ENCODE data around the gene ZNF773.
"Not testable (repeated sequence)": the region's sequence is repeated elsewhere in the genome, so short reads cannot be mapped to it uniquely, and the experiment has no call there.

ZNF773 gene

GRCh38 chr19:57511484-57511883 lies 11.7 kb downstream of the ZNF773 start:
- Histone ChIP-seq H3K4me1 (no peaks in the 10 kb centered on the region), H3K79me2 (no peaks in the 10 kb centered on the region), H3K27ac (no peak overlapping the region), H3K9me3 (ENCODE audit: control insufficient read depth, low read length) (peaks cover 10% of the 10 kb centered on the region), H3K36me3 (ENCODE audit: control insufficient read depth, insufficient read depth, low read length) (no peaks in the 10 kb centered on the region), H3K4me2 (ENCODE audit: low read length) (no peak overlapping the region), H3K27me3 (ENCODE audit: control insufficient read depth, insufficient read depth, low read length) (no peaks in the 10 kb centered on the region), H3K9ac (no peak overlapping the region), H3K4me3 (ENCODE audit: low read depth, low read length) (no peak overlapping the region), H2AFZ (no peak overlapping the region)
- no peak for TF ChIP-seq CTCF (IDR thresholded peaks at IDR 0.05)

GRCh38 chr19:57512845-57513244 lies 13.1 kb downstream of the ZNF773 start:
- Histone ChIP-seq H3K9ac (no peak overlapping the region), H3K27ac (no peak overlapping the region), H3K79me2 (no peaks in the 10 kb centered on the region), H2AFZ (no peak overlapping the region), H3K4me2 (ENCODE audit: low read length) (no peak overlapping the region), H3K27me3 (ENCODE audit: control insufficient read depth, insufficient read depth, low read length) (no peaks in the 10 kb centered on the region), H3K4me1 (no peaks in the 10 kb centered on the region), H3K9me3 (ENCODE audit: control insufficient read depth, low read length) (peaks cover 10% of the 10 kb centered on the region), H3K36me3 (ENCODE audit: control insufficient read depth, insufficient read depth, low read length) (no peaks in the 10 kb centered on the region), H3K4me3 (ENCODE audit: low read depth, low read length) (no peak overlapping the region)
- TF ChIP-seq CTCF (IDR thresholded peaks at IDR 0.05): no peak

- H3K27ac ChIP-seq: no peak overlapping the region
- H3K36me3 ChIP-seq (ENCODE audit: control insufficient read depth, insufficient read depth, low read length): no peaks in the 10 kb centered on the region
- no peak overlapping the region for H3K4me3 ChIP-seq (ENCODE audit: low read depth, low read length)
- H3K9ac ChIP-seq: no peak overlapping the region
- no peaks in the 10 kb centered on the region for H3K79me2 ChIP-seq
- no peak for TF ChIP-seq CTCF (IDR thresholded peaks at IDR 0.05)
- H3K27me3 ChIP-seq (ENCODE audit: control insufficient read depth, insufficient read depth, low read length): no peaks in the 10 kb centered on the region
- peaks cover 10% of the 10 kb centered on the region for H3K9me3 ChIP-seq (ENCODE audit: control insufficient read depth, low read length)
- no peak overlapping the region for H3K4me2 ChIP-seq (ENCODE audit: low read length)
- H3K4me1 ChIP-seq: no peaks in the 10 kb centered on the region
- H2AFZ ChIP-seq: no peak overlapping the region
Measured at GRCh38 chr19:57515255-57515654, 15.5 kb downstream of the ZNF773 start.

GRCh38 chr19:57518021-57518420 lies 18.3 kb downstream of the ZNF773 start:
- not testable (repeated sequence) for H3K4me1 ChIP-seq; H3K27me3 ChIP-seq (ENCODE audit: control insufficient read depth, insufficient read depth, low read length); H3K9me3 ChIP-seq (ENCODE audit: control insufficient read depth, low read length); H3K4me2 ChIP-seq (ENCODE audit: low read length); H3K4me3 ChIP-seq (ENCODE audit: low read depth, low read length); H3K79me2 ChIP-seq; H2AFZ ChIP-seq; H3K9ac ChIP-seq; H3K36me3 ChIP-seq (ENCODE audit: control insufficient read depth, insufficient read depth, low read length); H3K27ac ChIP-seq

- Histone ChIP-seq H3K27ac (peak within 1 kb of the TSS; percentile 71), H3K9me3 (ENCODE audit: control insufficient read depth, low read length) (no peaks in the 10 kb centered on the region), H3K79me2 (peaks cover 12% of the 10 kb centered on the region), H2AFZ (peak within 1 kb of the TSS; percentile 85), H3K4me1 (peaks cover 2% of the 10 kb centered on the region), H3K27me3 (ENCODE audit: control insufficient read depth, insufficient read depth, low read length) (no peaks in the 10 kb centered on the region), H3K36me3 (ENCODE audit: control insufficient read depth, insufficient read depth, low read length) (no peaks in the 10 kb centered on the region), H3K4me2 (ENCODE audit: low read length) (peak within 1 kb of the TSS; percentile 94), H3K4me3 (ENCODE audit: low read depth, low read length) (peak within 1 kb of the TSS; percentile 88), H3K9ac (peak within 1 kb of the TSS; percentile 39)
- TF ChIP-seq CTCF (IDR thresholded peaks at IDR 0.05): no peak
Measured at GRCh38 chr19:57527136-57527881, 27.6 kb downstream of the ZNF773 start, which contains the start of gene ZNF549. Gene ZNF549 (plus strand): TSS chr19:57527356. CDS start chr19:57527574, 218 bp downstream.
